ENCODE measurements around the gene MEF2A. TPM values are rescaled to one million over a fixed set of nuclear protein-coding genes. Genes with fewer than 3 reads are reported as not detected.

The MEF2A gene
- total and polyA plus RNA-seq, 2 donors (not counting 1 experiment from before 2014, with no cell fraction given): 44.0 to 102 TPM

DNA sequence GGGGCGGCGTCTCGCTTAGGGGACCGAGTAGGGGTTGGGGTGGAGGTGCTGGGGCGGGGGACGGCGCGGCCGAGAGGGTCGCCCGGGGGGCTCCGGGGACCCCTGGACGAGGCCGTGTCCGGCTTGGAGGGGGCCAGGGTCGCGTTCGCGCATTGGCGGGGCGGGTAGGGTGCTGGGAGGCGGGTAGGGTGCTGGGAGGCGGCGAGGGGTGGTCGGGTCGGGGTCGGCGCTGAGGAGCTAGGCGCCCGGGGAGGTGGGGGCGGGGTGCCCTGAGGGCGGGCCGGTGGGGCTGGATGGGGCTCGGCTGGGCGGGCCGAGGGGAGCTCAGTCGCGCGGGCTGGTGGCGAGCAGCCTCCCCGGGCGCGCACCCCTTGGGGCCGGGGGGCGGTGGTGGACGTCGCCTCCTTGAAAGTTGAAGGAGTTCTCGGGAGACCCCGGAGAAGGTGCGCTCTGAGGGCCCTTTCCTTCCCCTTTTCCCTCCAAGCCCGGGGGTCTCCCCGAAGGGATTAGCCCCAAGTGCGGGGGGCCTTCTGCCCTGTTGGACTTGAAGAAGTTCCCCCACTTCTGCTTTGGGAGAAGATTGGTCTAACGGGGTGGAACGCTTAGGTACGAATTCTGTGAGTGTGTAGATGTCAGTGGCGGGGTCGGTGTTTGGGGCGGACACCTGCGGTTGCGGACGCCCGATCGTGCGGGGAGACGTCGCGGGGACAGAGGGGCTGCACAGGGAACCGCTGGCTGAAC is 543 bp downstream of the MEF2A start:
- H3K9ac ChIP-seq (ENCODE audit: low read length): peak overlapping the region; percentile 90
- peak; percentile 72 for DNase-seq
- POLR2A ChIA-PET: interaction anchor here (0.5 to 4.6 kb wide), 11 partner anchors 10 to 226 kb away, joined by 3 to 64 read pairs (median 8); no protein-coding TSS in a partner anchor

More for the DNA sequence above, 543 bp downstream of the MEF2A start:
- no peak for TF ChIP-seq EZH2 (IDR thresholded peaks at IDR 0.05; ENCODE audit: borderline replicate concordance, insufficient read depth, low read depth, low read length, poor library complexity, severe bottlenecking)
- TF ChIP-seq, protein P1, sequence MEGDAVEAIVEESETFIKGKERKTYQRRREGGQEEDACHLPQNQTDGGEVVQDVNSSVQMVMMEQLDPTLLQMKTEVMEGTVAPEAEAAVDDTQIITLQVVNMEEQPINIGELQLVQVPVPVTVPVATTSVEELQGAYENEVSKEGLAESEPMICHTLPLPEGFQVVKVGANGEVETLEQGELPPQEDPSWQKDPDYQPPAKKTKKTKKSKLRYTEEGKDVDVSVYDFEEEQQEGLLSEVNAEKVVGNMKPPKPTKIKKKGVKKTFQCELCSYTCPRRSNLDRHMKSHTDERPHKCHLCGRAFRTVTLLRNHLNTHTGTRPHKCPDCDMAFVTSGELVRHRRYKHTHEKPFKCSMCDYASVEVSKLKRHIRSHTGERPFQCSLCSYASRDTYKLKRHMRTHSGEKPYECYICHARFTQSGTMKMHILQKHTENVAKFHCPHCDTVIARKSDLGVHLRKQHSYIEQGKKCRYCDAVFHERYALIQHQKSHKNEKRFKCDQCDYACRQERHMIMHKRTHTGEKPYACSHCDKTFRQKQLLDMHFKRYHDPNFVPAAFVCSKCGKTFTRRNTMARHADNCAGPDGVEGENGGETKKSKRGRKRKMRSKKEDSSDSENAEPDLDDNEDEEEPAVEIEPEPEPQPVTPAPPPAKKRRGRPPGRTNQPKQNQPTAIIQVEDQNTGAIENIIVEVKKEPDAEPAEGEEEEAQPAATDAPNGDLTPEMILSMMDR (IDR thresholded peaks at IDR 0.05): no peak
- Histone ChIP-seq H3K4me3 (ENCODE audit: control extremely low read depth in 1 of 5, extremely low read depth in 1 of 5, insufficient read depth in 1 of 5, low read depth in 2 of 5, low read length in 4 of 5) (peak overlapping the region; percentile 75 to 96 (median 91)), H3K79me2 (ENCODE audit: control insufficient read depth, insufficient read depth, low read length) (peaks cover 50% of the 10 kb centered on the region), H4K20me1 (ENCODE audit: control insufficient read depth, insufficient read depth, low read length, poor library complexity, severe bottlenecking) (peaks cover 28% of the 10 kb centered on the region), H3K27me3 (replicated peaks in 1 of 4; ENCODE audit: control extremely low read depth in 1 of 4, control insufficient read depth in 3 of 4, insufficient read depth in 4 of 4, low read length in 3 of 4) (no peaks in the 10 kb centered on the region), H2AFZ (ENCODE audit: insufficient read depth, low read depth, low read length, poor library complexity, severe bottlenecking) (peak overlapping the region; percentile 82), H3K9me3 (ENCODE audit: control extremely low read depth in 1 of 3, control insufficient read depth in 2 of 3, insufficient read depth in 1 of 3, low read length in 2 of 3) (no peaks in the 10 kb centered on the region), H3K27ac (ENCODE audit: low read length in 2 of 2) (peak overlapping the region; percentile 98 to 99), H3K4me1 (ENCODE audit: control insufficient read depth in 2 of 2, insufficient read depth in 2 of 2, low read length in 2 of 2) (peaks cover 33 to 38% of the 10 kb centered on the region in 2 donors), H3K36me3 (replicated peaks in 1 of 2; ENCODE audit: control extremely low read depth in 1 of 2, control insufficient read depth in 1 of 2, extremely low read depth in 1 of 2, insufficient read depth in 2 of 2, low read length in 1 of 2) (peaks cover 0 to 2% of the 10 kb centered on the region in 2 experiments), H3K4me2 (replicated peaks; ENCODE audit: low read depth, low read length, poor library complexity, severe bottlenecking) (peak overlapping the region; percentile 92)
- ATAC-seq (ENCODE audit: low read depth): peak; percentile 13
- no peaks in the 10 kb centered on the region for H3K9me3 Mint-ChIP-seq (ENCODE audit: insufficient read depth)
- peak overlapping the region; percentile 100 for H3K4me3 Mint-ChIP-seq
- WGBS (ENCODE audit: insufficient coverage): under 1% methylated on average over 57 of the region's 69 CpGs
- H3K27ac Mint-ChIP-seq: peak overlapping the region; percentile 99
- no peaks in the 10 kb centered on the region for H3K27me3 Mint-ChIP-seq
- intact Hi-C loops (cut with micrococcal nuclease): loop anchor here (2.0 to 5.0 kb wide), 3 partner anchors 64 to 314 kb away; partner anchors contain the start of gene LRRC28
- CTCF ChIA-PET: interaction anchor here (0.7 to 7.6 kb wide), 13 partner anchors 12 to 279 kb away, joined by 3 to 49 read pairs (median 4); no protein-coding TSS in a partner anchor
- peaks cover 55% of the 10 kb centered on the region for H3K4me1 Mint-ChIP-seq
